Endothelial cell of hepatic sinusoid (primary cell): ENCODE measurements around the gene COX6B2.

Source experiments
- in situ Hi-C: cut with HindIII; loops from 2 replicates; pipeline ENCODE4 v1.10.0; 2017; ENCODE audit warnings: low sequenced_read_pairs

Gene COX6B2

GRCh38 chr19:55365245-55365644 lies 10.7 kb upstream of the COX6B2 start:
- in situ Hi-C loops, result no loop called here

GRCh38 chr19:55362990-55363716 lies 8.6 kb upstream of the COX6B2 start, which contains the start of gene GARIN5B:
GARIN5B (minus strand) TSS chr19:55363260; CDS start chr19:55363066, 194 bp downstream.
- in situ Hi-C loops, result no loop called here

GRCh38 chr19:55362174-55362989 lies 7.9 kb upstream of the COX6B2 start:
- in situ Hi-C loops, result no loop called here

- in situ Hi-C loops, result no loop called here
These were observed 6.4 kb upstream of the COX6B2 start for GRCh38 chr19:55360902-55361301.

- in situ Hi-C loops, result loop anchor here (10.0 kb wide), 1 partner anchor 116 kb away; the partner anchor contains the start of gene ZNF628
These were observed 4.7 kb upstream of the COX6B2 start for GRCh38 chr19:55358943-55359908.

- in situ Hi-C loops, result loop anchor here (10.0 kb wide), 1 partner anchor 116 kb away; the partner anchor contains the start of gene ZNF628
These were observed 4.0 kb upstream of the COX6B2 start for GRCh38 chr19:55358493-55358892.

- in situ Hi-C loops, result loop anchor here (10.0 kb wide), 1 partner anchor 119 kb away; the partner anchor contains the start of gene ZNF628
These were observed 798 bp upstream of the COX6B2 start for GRCh38 chr19:55355213-55355821.

- in situ Hi-C loops, result loop anchor here (5.0 to 10.0 kb wide), 2 partner anchors 57 to 121 kb away; partner anchors contain the start of gene ZNF628
These were observed 469 bp downstream of the COX6B2 start for GRCh38 chr19:55353803-55354697.

GRCh38 chr19:55353356-55353802 lies 1.1 kb downstream of the COX6B2 start:
- in situ Hi-C loops, result loop anchor here (5.0 to 10.0 kb wide), 2 partner anchors 56 to 121 kb away; partner anchors contain the start of gene ZNF628

- in situ Hi-C loops, result loop anchor here (5.0 to 10.0 kb wide), 2 partner anchors 55 to 122 kb away; partner anchors contain the start of gene ZNF628
These were observed 1.9 kb downstream of the COX6B2 start for GRCh38 chr19:55352549-55353145.

- in situ Hi-C loops, result loop anchor here (5.0 to 10.0 kb wide), 2 partner anchors 55 to 123 kb away; partner anchors contain the start of gene ZNF628
These were observed 2.5 kb downstream of the COX6B2 start for GRCh38 chr19:55352040-55352439.

GRCh38 chr19:55350620-55351315 lies 3.8 kb downstream of the COX6B2 start:
- in situ Hi-C loops, result loop anchor here (5.0 to 10.0 kb wide), 2 partner anchors 53 to 124 kb away; partner anchors contain the start of gene ZNF628

- in situ Hi-C loops, result loop anchor here (5.0 kb wide), 3 partner anchors 44 to 274 kb away; partner anchors contain the start of gene ZNF784
These were observed 6.0 kb downstream of the COX6B2 start for GRCh38 chr19:55348317-55349034.

GRCh38 chr19:55347442-55348009 lies 7.0 kb downstream of the COX6B2 start:
- in situ Hi-C loops, result loop anchor here (5.0 kb wide), 3 partner anchors 45 to 275 kb away; partner anchors contain the start of gene ZNF784

- in situ Hi-C loops, result loop anchor here (5.0 kb wide), 3 partner anchors 45 to 275 kb away; partner anchors contain the start of gene ZNF784
These were observed 7.6 kb downstream of the COX6B2 start for GRCh38 chr19:55346725-55347441.
